Esophagus muscularis mucosa (tissue), 3 donors: ENCODE measurements around the gene TMEM82.

Experiments
- POLR2A ChIP-seq: fragments of 450-650 bp; IDR thresholded peaks from one replicate; pipeline ENCODE4 v1.6.1; 2017; ENCODE audit warnings: antibody characterized with exemption, moderate library complexity, mild to moderate bottlenecking, low read depth
- TF ChIP-seq, protein P1 (sequence below), 3 experiments: fragments of 200-600 bp in 2 of 3; fragments of 450-650 bp in 1 of 3; sonication (generic) in 2 of 3; IDR thresholded peaks; one replicate each; pipeline ENCODE4 v1.5.1; 2017 to 2019; ENCODE audit warnings: antibody characterized with exemption in 3 of 3, mild to moderate bottlenecking in 2 of 3, moderate library complexity in 1 of 3

- TF ChIP-seq, protein P1, sequence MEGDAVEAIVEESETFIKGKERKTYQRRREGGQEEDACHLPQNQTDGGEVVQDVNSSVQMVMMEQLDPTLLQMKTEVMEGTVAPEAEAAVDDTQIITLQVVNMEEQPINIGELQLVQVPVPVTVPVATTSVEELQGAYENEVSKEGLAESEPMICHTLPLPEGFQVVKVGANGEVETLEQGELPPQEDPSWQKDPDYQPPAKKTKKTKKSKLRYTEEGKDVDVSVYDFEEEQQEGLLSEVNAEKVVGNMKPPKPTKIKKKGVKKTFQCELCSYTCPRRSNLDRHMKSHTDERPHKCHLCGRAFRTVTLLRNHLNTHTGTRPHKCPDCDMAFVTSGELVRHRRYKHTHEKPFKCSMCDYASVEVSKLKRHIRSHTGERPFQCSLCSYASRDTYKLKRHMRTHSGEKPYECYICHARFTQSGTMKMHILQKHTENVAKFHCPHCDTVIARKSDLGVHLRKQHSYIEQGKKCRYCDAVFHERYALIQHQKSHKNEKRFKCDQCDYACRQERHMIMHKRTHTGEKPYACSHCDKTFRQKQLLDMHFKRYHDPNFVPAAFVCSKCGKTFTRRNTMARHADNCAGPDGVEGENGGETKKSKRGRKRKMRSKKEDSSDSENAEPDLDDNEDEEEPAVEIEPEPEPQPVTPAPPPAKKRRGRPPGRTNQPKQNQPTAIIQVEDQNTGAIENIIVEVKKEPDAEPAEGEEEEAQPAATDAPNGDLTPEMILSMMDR (IDR thresholded peaks at IDR 0.05): no peak
- no peak for TF ChIP-seq POLR2A
Observed at GRCh38 chr1:15742339-15742801, at the start of gene TMEM82.
